Panc1 (cell line): ENCODE data around the gene LCT. TPM values are rescaled to one million over a fixed set of nuclear protein-coding genes. Genes with fewer than 3 reads are reported as not detected.

Experiments
- ATAC-seq: fragments of 200-7000 bp; cut with Tn5 transposase; 2 replicates; pipeline ENCODE4 v1.9.1; 2020; ENCODE audit warnings: mild to moderate bottlenecking, moderate library complexity
- BruUV-seq: library from RNA; stranded (reverse); fragments of 400-500 nt; replicated peaks from 2 replicates; lab custom pipeline; 2021; lab: Mats Ljungman, UMichigan
- CTCF ChIA-PET: fragments of 300-600 bp; sonication (Branson Sonifier 250); formaldehyde crosslinking; loops from one replicate; lab custom pipeline; 2022; ENCODE audit warnings: antibody characterized with exemption; lab: Charles Lee
- POLR2A ChIA-PET: fragments of 300-600 bp; sonication (Branson Sonifier 250); formaldehyde crosslinking; loops from one replicate; lab custom pipeline; 2022; ENCODE audit warnings: antibody characterized with exemption; lab: Charles Lee
- DNase-seq: peaks from one replicate; pipeline ENCODE4 v3.0.0-alpha.2; 2010; ENCODE audit warnings: low read depth, low spot score
- H3K27ac ChIP-seq: 2 replicates; pipeline ENCODE4 v1.5.1; 2011; ENCODE audit warnings: mild to moderate bottlenecking, low read length, inconsistent platforms
- H3K27me3 ChIP-seq: fragments of 200-500 bp; sonication (Bioruptor generic); 2 replicates; pipeline ENCODE4 v1.6.0; 2014; ENCODE audit warnings: low read length, inconsistent platforms; ENCODE audit not compliant: control insufficient read depth, insufficient read depth
- H3K36me3 ChIP-seq: fragments of 200-500 bp; sonication (Bioruptor generic); 2 replicates; pipeline ENCODE4 v1.5.1; 2014; ENCODE audit warnings: inconsistent platforms, mild to moderate bottlenecking, low read length, moderate library complexity; ENCODE audit not compliant: control insufficient read depth, insufficient read depth
- H3K4me1 ChIP-seq: 2 replicates; pipeline ENCODE4 v1.5.1; 2011; ENCODE audit warnings: inconsistent platforms, mild to moderate bottlenecking, low read length, moderate library complexity; ENCODE audit not compliant: control insufficient read depth, insufficient read depth
- H3K4me3 ChIP-seq, 2 experiments: 2 replicates each; pipeline ENCODE4 v1.5.1; 2011 to 2012; ENCODE audit warnings: low read depth in 2 of 2, low read length in 2 of 2, mild to moderate bottlenecking in 2 of 2, inconsistent platforms in 1 of 2, moderate library complexity in 1 of 2
- H3K9me3 ChIP-seq: fragments of 200-500 bp; sonication (Bioruptor generic); 2 replicates; pipeline ENCODE4 v1.5.1; 2014; ENCODE audit warnings: low read depth, mild to moderate bottlenecking, inconsistent platforms, low read length, moderate library complexity; ENCODE audit not compliant: control insufficient read depth, insufficient read depth
- POLR2AphosphoS5 ChIP-seq: IDR thresholded peaks from 2 replicates; pipeline ENCODE4 v1.6.1; 2012; ENCODE audit warnings: mild to moderate bottlenecking, low read depth, low read length, moderate library complexity
- SIN3A ChIP-seq: IDR thresholded peaks from 2 replicates; pipeline ENCODE4 v1.6.1; 2012; ENCODE audit warnings: low read depth, mild to moderate bottlenecking, low read length, moderate library complexity, borderline replicate concordance; ENCODE audit not compliant: insufficient read depth
- TCF7L2 ChIP-seq: IDR thresholded peaks from 2 replicates; pipeline ENCODE4 v1.6.1; 2011; ENCODE audit warnings: mild to moderate bottlenecking, low read depth, low read length, inconsistent platforms
- in situ Hi-C: cut with HindIII; loops from 2 replicates; pipeline ENCODE4 v1.10.0; 2016; ENCODE audit warnings: low sequenced_read_pairs, low pct_unique_long_range_greater_than_20kb
- intact Hi-C: fragments of 100-400 bp; cut with micrococcal nuclease; formaldehyde crosslinking; loops from one replicate; pipeline ENCODE4 v1.10.0; 2022; ENCODE audit not compliant: unreplicated experiment
- total RNA-seq: library from RNA; stranded (reverse); gene quantifications from one replicate; pipeline ENCODE4 v1.2.1, GENCODE V29; 2021; ENCODE audit not compliant: unreplicated experiment
- TF ChIP-seq, protein P1 (sequence below): fragments of 450-650 bp; IDR thresholded peaks from 2 replicates; pipeline ENCODE4 v1.5.1; 2017; ENCODE audit warnings: mild to moderate bottlenecking
- TF ChIP-seq, protein P2 (sequence below), 2 experiments: IDR thresholded peaks; 2 replicates each; pipeline ENCODE4 v1.6.1; 2011 to 2012; ENCODE audit warnings: low read depth in 2 of 2, control low read depth in 1 of 2, low read length in 1 of 2, mild to moderate bottlenecking in 1 of 2, moderate library complexity in 1 of 2; ENCODE audit not compliant: insufficient read depth in 1 of 2

Gene LCT
- total RNA-seq, 1 experiment from 2014 or later, result not detected

DNA sequence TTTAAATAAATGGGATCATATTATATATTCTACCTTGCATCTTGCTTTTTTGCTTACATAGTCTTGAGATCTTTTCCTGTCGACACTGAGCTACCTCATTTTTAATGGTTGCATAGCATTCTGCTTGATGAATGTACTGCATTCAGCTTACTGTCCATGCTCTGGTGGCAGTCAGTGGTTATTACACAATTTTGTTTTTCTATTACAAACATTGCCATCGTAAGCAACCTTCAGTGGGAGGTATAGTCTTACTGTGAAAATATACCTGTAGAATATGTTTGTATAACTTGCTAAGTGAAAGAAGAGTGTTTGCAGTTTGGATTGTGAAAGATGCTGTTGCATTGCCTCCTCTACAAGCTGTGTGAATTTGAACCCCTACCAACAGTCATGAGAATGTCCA lies 52.0 kb downstream of the LCT start:
- H3K9me3 ChIP-seq, result no peaks in the 10 kb centered on the region
- H3K27me3 ChIP-seq, result no peaks in the 10 kb centered on the region
- no peak overlapping the region for H3K27ac ChIP-seq
- ATAC-seq (0 out of 2 replicates have a peak, but pooled peaks have one; percentile 51), DNase-seq (no peak)
- intact Hi-C loops (no loop called here), in situ Hi-C loops (no loop called here)
- TF ChIP-seq SIN3A, result no peak
- TF ChIP-seq POLR2AphosphoS5, result no peak
- TF ChIP-seq, protein P1, sequence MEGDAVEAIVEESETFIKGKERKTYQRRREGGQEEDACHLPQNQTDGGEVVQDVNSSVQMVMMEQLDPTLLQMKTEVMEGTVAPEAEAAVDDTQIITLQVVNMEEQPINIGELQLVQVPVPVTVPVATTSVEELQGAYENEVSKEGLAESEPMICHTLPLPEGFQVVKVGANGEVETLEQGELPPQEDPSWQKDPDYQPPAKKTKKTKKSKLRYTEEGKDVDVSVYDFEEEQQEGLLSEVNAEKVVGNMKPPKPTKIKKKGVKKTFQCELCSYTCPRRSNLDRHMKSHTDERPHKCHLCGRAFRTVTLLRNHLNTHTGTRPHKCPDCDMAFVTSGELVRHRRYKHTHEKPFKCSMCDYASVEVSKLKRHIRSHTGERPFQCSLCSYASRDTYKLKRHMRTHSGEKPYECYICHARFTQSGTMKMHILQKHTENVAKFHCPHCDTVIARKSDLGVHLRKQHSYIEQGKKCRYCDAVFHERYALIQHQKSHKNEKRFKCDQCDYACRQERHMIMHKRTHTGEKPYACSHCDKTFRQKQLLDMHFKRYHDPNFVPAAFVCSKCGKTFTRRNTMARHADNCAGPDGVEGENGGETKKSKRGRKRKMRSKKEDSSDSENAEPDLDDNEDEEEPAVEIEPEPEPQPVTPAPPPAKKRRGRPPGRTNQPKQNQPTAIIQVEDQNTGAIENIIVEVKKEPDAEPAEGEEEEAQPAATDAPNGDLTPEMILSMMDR, result no peak
- TF ChIP-seq TCF7L2, result no peak
- TF ChIP-seq, protein P2, sequence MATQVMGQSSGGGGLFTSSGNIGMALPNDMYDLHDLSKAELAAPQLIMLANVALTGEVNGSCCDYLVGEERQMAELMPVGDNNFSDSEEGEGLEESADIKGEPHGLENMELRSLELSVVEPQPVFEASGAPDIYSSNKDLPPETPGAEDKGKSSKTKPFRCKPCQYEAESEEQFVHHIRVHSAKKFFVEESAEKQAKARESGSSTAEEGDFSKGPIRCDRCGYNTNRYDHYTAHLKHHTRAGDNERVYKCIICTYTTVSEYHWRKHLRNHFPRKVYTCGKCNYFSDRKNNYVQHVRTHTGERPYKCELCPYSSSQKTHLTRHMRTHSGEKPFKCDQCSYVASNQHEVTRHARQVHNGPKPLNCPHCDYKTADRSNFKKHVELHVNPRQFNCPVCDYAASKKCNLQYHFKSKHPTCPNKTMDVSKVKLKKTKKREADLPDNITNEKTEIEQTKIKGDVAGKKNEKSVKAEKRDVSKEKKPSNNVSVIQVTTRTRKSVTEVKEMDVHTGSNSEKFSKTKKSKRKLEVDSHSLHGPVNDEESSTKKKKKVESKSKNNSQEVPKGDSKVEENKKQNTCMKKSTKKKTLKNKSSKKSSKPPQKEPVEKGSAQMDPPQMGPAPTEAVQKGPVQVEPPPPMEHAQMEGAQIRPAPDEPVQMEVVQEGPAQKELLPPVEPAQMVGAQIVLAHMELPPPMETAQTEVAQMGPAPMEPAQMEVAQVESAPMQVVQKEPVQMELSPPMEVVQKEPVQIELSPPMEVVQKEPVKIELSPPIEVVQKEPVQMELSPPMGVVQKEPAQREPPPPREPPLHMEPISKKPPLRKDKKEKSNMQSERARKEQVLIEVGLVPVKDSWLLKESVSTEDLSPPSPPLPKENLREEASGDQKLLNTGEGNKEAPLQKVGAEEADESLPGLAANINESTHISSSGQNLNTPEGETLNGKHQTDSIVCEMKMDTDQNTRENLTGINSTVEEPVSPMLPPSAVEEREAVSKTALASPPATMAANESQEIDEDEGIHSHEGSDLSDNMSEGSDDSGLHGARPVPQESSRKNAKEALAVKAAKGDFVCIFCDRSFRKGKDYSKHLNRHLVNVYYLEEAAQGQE (IDR thresholded peaks at IDR 0.05; ENCODE audit: insufficient read depth in 1 of 2, low read depth in 2 of 2, low read length in 1 of 2), result no peak
- ChIA-PET POLR2A (no interaction called here), CTCF (interaction anchor here (1.0 kb wide), 1 partner anchor 13 kb away, joined by 3 read pairs; no protein-coding TSS in a partner anchor)
- no peak overlapping the region for H3K4me3 ChIP-seq
- H3K4me1 ChIP-seq, result no peaks in the 10 kb centered on the region
- BruUV-seq, result no TSS peak
- peaks cover 45% of the 10 kb centered on the region for H3K36me3 ChIP-seq

DNA sequence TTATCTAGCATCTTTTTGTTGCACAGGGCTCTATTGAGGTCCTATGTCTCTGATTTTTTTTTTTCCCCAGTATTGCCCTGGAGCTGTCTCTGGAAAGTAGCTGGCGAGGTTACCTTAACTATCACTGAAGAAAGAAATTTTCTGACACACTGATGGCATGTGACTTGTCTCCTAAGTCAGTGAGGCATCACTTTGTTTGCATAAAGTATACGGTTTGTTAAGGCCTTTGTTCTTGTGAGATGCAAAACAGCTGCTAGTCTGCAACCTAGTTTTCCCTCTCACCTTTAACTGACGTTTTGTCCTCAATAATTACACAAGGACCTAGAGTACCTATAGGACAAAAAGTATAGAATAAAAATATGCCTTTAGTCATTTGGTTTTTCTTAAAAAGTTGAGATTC lies 53.5 kb downstream of the LCT start:
- CTCF ChIA-PET, result no interaction called here
- H3K4me1 ChIP-seq, result no peaks in the 10 kb centered on the region
- no peaks in the 10 kb centered on the region for H3K27me3 ChIP-seq
- BruUV-seq, result no TSS peak
- DNase-seq (no peak), ATAC-seq (no peak)
- POLR2A ChIA-PET, result no interaction called here
- H3K27ac ChIP-seq, result no peak overlapping the region
- peaks cover 59% of the 10 kb centered on the region for H3K36me3 ChIP-seq
- H3K9me3 ChIP-seq, result no peaks in the 10 kb centered on the region
- TF ChIP-seq, protein P2 (IDR thresholded peaks at IDR 0.05; ENCODE audit: insufficient read depth in 1 of 2, low read depth in 2 of 2, low read length in 1 of 2), result no peak
- TF ChIP-seq, protein P1, result no peak
- no peak for TF ChIP-seq POLR2AphosphoS5
- TF ChIP-seq TCF7L2, result no peak
- TF ChIP-seq SIN3A, result no peak
- intact Hi-C loops, result no loop called here
- H3K4me3 ChIP-seq, result no peak overlapping the region
- in situ Hi-C loops, result no loop called here
